ENCODE results near the gene ARL4D.

Gene ARL4D

DNA sequence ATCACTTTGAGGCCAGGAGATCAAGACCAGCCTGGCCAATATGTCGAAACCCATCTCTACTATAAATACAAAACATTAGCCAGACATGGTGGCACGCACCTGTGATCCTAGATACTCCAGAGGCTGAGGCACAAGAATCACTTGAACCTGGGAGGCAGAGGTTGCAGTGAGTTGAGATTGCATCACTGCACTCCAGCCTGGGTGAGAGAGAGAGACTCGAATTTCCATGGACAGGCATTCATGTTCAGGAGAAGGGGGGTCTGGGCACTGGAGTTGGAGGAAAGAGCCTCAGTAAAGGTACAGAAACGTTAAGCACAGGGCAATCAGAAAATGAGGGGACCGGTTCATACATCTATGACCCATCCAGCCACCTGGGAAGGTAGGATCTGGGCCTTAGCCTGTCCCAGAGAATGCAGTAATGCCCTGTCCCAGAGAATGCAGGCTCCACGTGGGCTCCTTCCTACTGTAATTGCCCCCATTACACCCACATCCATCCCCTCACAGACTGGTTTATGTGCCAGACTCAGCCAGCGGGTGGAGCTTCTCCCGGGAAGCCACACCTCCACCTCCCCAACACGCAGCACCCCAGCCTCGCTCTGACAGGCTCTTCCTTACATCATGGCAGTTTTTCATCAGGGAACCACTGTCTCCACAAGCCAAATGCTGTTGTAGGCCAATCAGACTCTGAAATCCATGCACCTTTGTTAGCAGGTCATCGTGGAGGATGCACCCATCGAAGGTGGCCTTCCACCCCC is 21.6 kb upstream of the ARL4D start:
- no peak overlapping the region for H2BK120ac ChIP-seq (ENCODE audit: insufficient read depth, low read length, poor library complexity)

DNA sequence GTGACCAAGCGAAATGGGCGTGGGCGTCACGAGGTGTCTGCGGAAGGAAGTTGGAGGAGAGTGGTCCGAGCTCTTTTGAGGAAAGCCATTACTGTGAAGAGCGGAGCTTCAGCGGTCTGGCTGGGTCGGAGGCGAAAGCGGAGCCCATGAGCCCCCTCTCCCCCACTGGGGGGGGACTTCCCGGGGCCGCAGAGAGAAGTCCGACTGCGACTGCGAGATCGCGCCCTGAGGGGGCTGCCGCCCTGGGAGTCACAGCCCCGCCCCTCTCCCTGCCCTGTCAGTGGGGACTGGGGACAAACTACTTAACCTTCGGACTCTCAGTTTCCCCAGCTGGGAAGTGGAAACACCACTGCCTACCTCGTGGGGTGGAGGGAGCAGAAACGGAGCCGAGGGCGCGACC is 20.0 kb upstream of the ARL4D start:
- H4K91ac ChIP-seq (ENCODE audit: low read depth, low read length), result no peak overlapping the region
- no peak overlapping the region for H3K23ac ChIP-seq (ENCODE audit: low read length)
- H3K4me3 ChIP-seq (ENCODE audit: low read depth, low read length), result no peak overlapping the region
- no peak overlapping the region for H3K18ac ChIP-seq (ENCODE audit: low read length)
- H4K12ac ChIP-seq (ENCODE audit: low read depth, low read length), result no peak overlapping the region
- no peak overlapping the region for H3K9ac ChIP-seq (ENCODE audit: low read length)
- H3K79me2 ChIP-seq (ENCODE audit: control insufficient read depth, insufficient read depth, low read length, poor library complexity), result no peaks in the 10 kb centered on the region
- no peak overlapping the region for H2BK12ac ChIP-seq (ENCODE audit: low read length)
- H2AFZ ChIP-seq (ENCODE audit: insufficient read depth, low read length, poor library complexity), result no peak overlapping the region
- DNase-seq, result no peak
- H2BK5ac ChIP-seq (ENCODE audit: low read depth, low read length, poor library complexity), result no peak overlapping the region
- H3K79me1 ChIP-seq (ENCODE audit: low read length), result no peaks in the 10 kb centered on the region
- WGBS (ENCODE audit: extremely low coverage, insufficient coverage, insufficient read length), result no CpG with 5 or more reads among the region's 26 CpGs
- no peak overlapping the region for H4K8ac ChIP-seq (ENCODE audit: low read depth, low read length)
- no peak overlapping the region for H3K14ac ChIP-seq (ENCODE audit: low read length)
- H3K36me3 ChIP-seq (ENCODE audit: control insufficient read depth in 1 of 2, insufficient read depth in 2 of 2, low read length in 2 of 2), result no peaks in the 10 kb centered on the region
- no peaks in the 10 kb centered on the region for H3K27me3 ChIP-seq (ENCODE audit: insufficient read depth, low read length)
- no peaks in the 10 kb centered on the region for H3K4me1 ChIP-seq (ENCODE audit: control insufficient read depth in 1 of 2, insufficient read depth in 2 of 2, low read length in 2 of 2)
- H3K27ac ChIP-seq (ENCODE audit: low read depth, low read length), result no peak overlapping the region
- peaks cover 15% of the 10 kb centered on the region for H3K9me3 ChIP-seq (ENCODE audit: insufficient read depth, low read depth, low read length)
- H2BK120ac ChIP-seq (ENCODE audit: insufficient read depth, low read length, poor library complexity), result no peak overlapping the region
- H3K4ac ChIP-seq (ENCODE audit: low read depth, low read length), result no peak overlapping the region
- no peak overlapping the region for H3K4me2 ChIP-seq (ENCODE audit: low read length)
- no peak overlapping the region for H2AK5ac ChIP-seq (ENCODE audit: low read length)

More for the DNA sequence above, 21.6 kb upstream of the ARL4D start:
- H3K9ac ChIP-seq (ENCODE audit: low read length), result no peak overlapping the region
- H3K14ac ChIP-seq (ENCODE audit: low read length), result no peak overlapping the region
- no peak overlapping the region for H4K8ac ChIP-seq (ENCODE audit: low read depth, low read length)
- no peak overlapping the region for H3K23ac ChIP-seq (ENCODE audit: low read length)
- DNase-seq, result no peak
- no peak overlapping the region for H3K4me3 ChIP-seq (ENCODE audit: low read depth, low read length)
- H3K4me1 ChIP-seq (ENCODE audit: control insufficient read depth in 1 of 2, insufficient read depth in 2 of 2, low read length in 2 of 2), result peaks cover 3% of the 10 kb centered on the region in 2 experiments
- peaks cover 15% of the 10 kb centered on the region for H3K9me3 ChIP-seq (ENCODE audit: insufficient read depth, low read depth, low read length)
- no peak overlapping the region for H3K4me2 ChIP-seq (ENCODE audit: low read length)
- no peak overlapping the region for H2AK5ac ChIP-seq (ENCODE audit: low read length)
- H2AFZ ChIP-seq (ENCODE audit: insufficient read depth, low read length, poor library complexity), result no peak overlapping the region
- no peak overlapping the region for H2BK12ac ChIP-seq (ENCODE audit: low read length)
- H3K27me3 ChIP-seq (ENCODE audit: insufficient read depth, low read length), result no peaks in the 10 kb centered on the region
- no peaks in the 10 kb centered on the region for H3K79me1 ChIP-seq (ENCODE audit: low read length)
- H3K79me2 ChIP-seq (ENCODE audit: control insufficient read depth, insufficient read depth, low read length, poor library complexity), result no peaks in the 10 kb centered on the region
- H3K18ac ChIP-seq (ENCODE audit: low read length), result no peak overlapping the region
- H4K12ac ChIP-seq (ENCODE audit: low read depth, low read length), result no peak overlapping the region
- H4K91ac ChIP-seq (ENCODE audit: low read depth, low read length), result no peak overlapping the region
- WGBS (ENCODE audit: extremely low coverage, insufficient coverage, insufficient read length), result no CpG with 5 or more reads among the region's 12 CpGs
- H2BK5ac ChIP-seq (ENCODE audit: low read depth, low read length, poor library complexity), result no peak overlapping the region
- no peaks in the 10 kb centered on the region for H3K36me3 ChIP-seq (ENCODE audit: control insufficient read depth in 1 of 2, insufficient read depth in 2 of 2, low read length in 2 of 2)
- H3K27ac ChIP-seq (ENCODE audit: low read depth, low read length), result no peak overlapping the region
- no peak overlapping the region for H3K4ac ChIP-seq (ENCODE audit: low read depth, low read length)

DNA sequence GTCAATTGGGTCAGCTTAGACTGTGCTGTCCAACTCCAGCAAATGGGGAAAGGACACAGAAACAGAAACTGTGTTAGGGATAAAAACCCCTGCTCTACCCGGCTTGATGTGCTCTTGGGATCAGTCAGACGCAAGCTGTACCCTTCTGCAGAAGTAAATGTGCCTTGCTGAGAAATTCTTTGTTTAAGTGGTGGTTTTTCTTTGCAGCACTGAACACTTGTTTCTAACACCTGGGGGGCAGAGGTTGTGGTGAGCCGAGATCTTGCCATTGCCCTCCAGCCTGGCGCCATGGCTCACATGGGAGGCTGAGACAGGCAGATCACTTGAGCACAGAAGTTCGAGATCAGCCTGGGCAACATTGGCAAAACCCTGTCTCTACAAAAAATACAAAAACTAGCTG is 18.5 kb upstream of the ARL4D start:
- Histone ChIP-seq H2BK120ac (ENCODE audit: insufficient read depth, low read length, poor library complexity) (no peak overlapping the region), H3K23ac (ENCODE audit: low read length) (no peak overlapping the region), H4K8ac (ENCODE audit: low read depth, low read length) (no peak overlapping the region), H3K4me2 (ENCODE audit: low read length) (no peak overlapping the region), H3K9ac (ENCODE audit: low read length) (no peak overlapping the region), H2AK5ac (ENCODE audit: low read length) (no peak overlapping the region), H2BK12ac (ENCODE audit: low read length) (no peak overlapping the region), H3K4me3 (ENCODE audit: low read depth, low read length) (no peak overlapping the region), H4K12ac (ENCODE audit: low read depth, low read length) (no peak overlapping the region), H3K79me1 (ENCODE audit: low read length) (no peaks in the 10 kb centered on the region), H3K18ac (ENCODE audit: low read length) (no peak overlapping the region), H3K79me2 (ENCODE audit: control insufficient read depth, insufficient read depth, low read length, poor library complexity) (no peaks in the 10 kb centered on the region), H3K4me1 (ENCODE audit: control insufficient read depth in 1 of 2, insufficient read depth in 2 of 2, low read length in 2 of 2) (no peaks in the 10 kb centered on the region), H3K36me3 (ENCODE audit: control insufficient read depth in 1 of 2, insufficient read depth in 2 of 2, low read length in 2 of 2) (no peaks in the 10 kb centered on the region), H3K9me3 (ENCODE audit: insufficient read depth, low read depth, low read length) (peaks cover 15% of the 10 kb centered on the region), H3K4ac (ENCODE audit: low read depth, low read length) (no peak overlapping the region), H3K14ac (ENCODE audit: low read length) (no peak overlapping the region), H3K27me3 (ENCODE audit: insufficient read depth, low read length) (no peaks in the 10 kb centered on the region), H4K91ac (ENCODE audit: low read depth, low read length) (no peak overlapping the region), H2AFZ (ENCODE audit: insufficient read depth, low read length, poor library complexity) (no peak overlapping the region), H2BK5ac (ENCODE audit: low read depth, low read length, poor library complexity) (no peak overlapping the region), H3K27ac (ENCODE audit: low read depth, low read length) (no peak overlapping the region)
- WGBS (ENCODE audit: extremely low coverage, insufficient coverage, insufficient read length), result no CpG with 5 or more reads among the region's 5 CpGs
- no peak for DNase-seq

DNA sequence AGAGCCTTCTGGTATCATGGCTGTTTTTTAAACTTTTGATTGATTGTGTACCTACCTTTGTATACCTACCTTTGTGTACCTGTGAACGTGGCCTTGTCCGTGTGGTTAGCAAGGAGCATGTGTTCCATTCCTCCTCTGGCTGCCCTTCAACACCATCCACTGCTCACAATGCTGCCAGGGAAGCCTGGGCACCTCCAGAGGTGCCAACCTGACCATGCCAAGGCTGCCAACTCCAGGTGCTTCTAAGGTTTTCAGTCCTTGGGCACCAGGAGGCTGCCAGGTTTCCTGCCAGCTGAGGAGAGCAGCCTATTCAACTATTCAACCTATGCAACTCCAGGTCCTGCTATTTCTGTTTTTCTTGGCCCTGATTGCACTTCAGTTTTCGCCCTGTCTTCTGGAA is 17.6 kb upstream of the ARL4D start:
- DNase-seq, result no peak
- H3K79me1 ChIP-seq (ENCODE audit: low read length), result no peaks in the 10 kb centered on the region
- WGBS (ENCODE audit: extremely low coverage, insufficient coverage, insufficient read length), result no CpG with 5 or more reads among the region's 3 CpGs
- H3K36me3 ChIP-seq (ENCODE audit: control insufficient read depth in 1 of 2, insufficient read depth in 2 of 2, low read length in 2 of 2), result no peaks in the 10 kb centered on the region
- H3K9me3 ChIP-seq (ENCODE audit: insufficient read depth, low read depth, low read length), result peaks cover 15% of the 10 kb centered on the region
- H3K14ac ChIP-seq (ENCODE audit: low read length), result no peak overlapping the region
- H4K8ac ChIP-seq (ENCODE audit: low read depth, low read length), result no peak overlapping the region
- no peak overlapping the region for H2AK5ac ChIP-seq (ENCODE audit: low read length)
- no peak overlapping the region for H2BK12ac ChIP-seq (ENCODE audit: low read length)
- H3K18ac ChIP-seq (ENCODE audit: low read length), result no peak overlapping the region
- no peak overlapping the region for H4K12ac ChIP-seq (ENCODE audit: low read depth, low read length)
- no peak overlapping the region for H3K4me2 ChIP-seq (ENCODE audit: low read length)
- H3K79me2 ChIP-seq (ENCODE audit: control insufficient read depth, insufficient read depth, low read length, poor library complexity), result no peaks in the 10 kb centered on the region
- H3K4me1 ChIP-seq (ENCODE audit: control insufficient read depth in 1 of 2, insufficient read depth in 2 of 2, low read length in 2 of 2), result no peaks in the 10 kb centered on the region
- H3K27ac ChIP-seq (ENCODE audit: low read depth, low read length), result no peak overlapping the region
- H4K91ac ChIP-seq (ENCODE audit: low read depth, low read length), result no peak overlapping the region
- no peak overlapping the region for H3K9ac ChIP-seq (ENCODE audit: low read length)
- no peaks in the 10 kb centered on the region for H3K27me3 ChIP-seq (ENCODE audit: insufficient read depth, low read length)
- H2BK120ac ChIP-seq (ENCODE audit: insufficient read depth, low read length, poor library complexity), result no peak overlapping the region
- no peak overlapping the region for H2AFZ ChIP-seq (ENCODE audit: insufficient read depth, low read length, poor library complexity)
- no peak overlapping the region for H3K4ac ChIP-seq (ENCODE audit: low read depth, low read length)
- no peak overlapping the region for H2BK5ac ChIP-seq (ENCODE audit: low read depth, low read length, poor library complexity)
- H3K23ac ChIP-seq (ENCODE audit: low read length), result no peak overlapping the region
- H3K4me3 ChIP-seq (ENCODE audit: low read depth, low read length), result no peak overlapping the region
